HG03469 (cell line): ENCODE data around the gene DOCK9.

ENCODE experiments used
- ATAC-seq: cut with Tn5 transposase; IDR thresholded peaks from one replicate; pipeline ENCODE4 v1.9.1; 2021; ENCODE audit warnings: mild to moderate bottlenecking, moderate library complexity, moderate number of reproducible peaks; ENCODE audit not compliant: unreplicated experiment

Gene DOCK9

DNA sequence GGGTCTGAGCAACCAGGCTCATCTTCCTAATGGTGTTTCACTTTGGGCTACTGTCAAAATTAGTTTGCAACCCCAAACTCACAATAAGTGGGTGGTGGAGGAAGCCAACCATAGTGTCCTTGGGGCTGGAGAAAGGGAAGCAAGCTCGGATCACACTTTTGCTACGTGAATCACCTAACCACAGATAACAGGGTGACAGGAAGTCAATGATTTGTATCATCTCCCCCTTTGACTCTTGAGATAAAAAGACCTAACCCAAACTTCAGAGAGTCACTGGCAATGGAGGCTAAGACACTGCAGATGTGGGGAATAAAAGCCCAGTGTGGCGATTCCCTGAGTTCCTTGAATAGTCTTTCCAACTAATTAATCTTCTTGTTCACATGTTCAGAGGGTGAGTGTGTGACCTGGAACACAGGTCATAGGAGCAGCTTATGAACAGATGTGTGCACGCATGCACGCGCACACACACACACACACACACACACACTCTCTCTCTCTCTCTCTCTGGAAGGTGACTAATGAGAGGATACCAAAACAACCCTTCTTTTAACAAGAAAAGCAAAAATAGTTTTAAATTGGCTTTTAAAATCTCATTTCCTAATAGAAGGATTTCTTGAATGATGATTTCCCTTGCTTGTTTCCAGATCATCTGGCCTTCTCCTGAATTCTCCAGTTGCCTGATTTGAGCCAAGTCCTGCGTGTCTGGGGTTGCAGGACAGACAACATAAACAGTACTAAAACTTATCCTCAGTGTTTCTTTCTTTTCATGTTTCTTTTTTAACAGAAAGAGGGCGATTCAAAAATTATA is 21.2 kb upstream of the DOCK9 start:
- no peak for ATAC-seq

DNA sequence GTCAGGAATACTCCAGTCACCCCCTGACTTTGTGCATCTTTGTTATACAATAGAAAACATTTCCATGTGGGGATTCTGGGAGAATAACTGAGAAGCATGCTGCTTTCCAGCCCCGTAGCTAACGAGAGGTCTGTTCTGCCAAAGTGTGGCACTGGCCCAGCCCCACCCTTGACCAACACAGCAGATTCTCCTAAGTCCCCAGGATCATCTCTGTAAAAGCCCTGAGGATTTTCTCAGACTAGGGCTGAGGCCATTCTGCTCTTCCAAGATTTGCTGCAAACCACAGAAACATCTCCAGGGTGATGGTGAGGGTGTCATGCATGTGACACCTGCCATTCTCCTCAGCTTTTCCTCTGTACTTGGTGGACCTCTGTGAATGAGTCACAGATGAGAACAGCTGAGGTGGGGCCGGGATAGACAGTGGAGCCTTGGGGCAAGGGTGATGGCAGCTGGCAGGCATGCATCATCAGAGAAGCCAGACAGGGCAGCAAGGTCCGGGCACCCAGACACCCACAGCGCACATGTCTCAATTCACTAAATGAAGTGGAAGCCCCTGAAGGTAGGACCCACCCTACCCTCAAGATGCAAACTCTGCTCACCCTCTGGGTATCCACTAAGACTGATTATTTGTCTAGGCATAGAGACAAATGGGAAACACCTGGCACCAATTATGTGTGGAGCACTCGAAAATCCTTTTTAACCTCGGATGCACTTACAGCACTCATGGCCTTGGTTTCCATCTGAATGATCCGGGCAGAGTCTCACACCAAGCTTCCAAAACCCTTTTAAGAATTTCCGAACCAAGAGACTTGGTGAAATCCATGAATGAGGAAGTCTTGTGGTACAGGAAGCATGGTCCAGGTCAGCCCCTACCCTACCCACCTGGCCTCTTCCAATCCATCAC is 20.1 kb upstream of the DOCK9 start:
- no peak for ATAC-seq

DNA sequence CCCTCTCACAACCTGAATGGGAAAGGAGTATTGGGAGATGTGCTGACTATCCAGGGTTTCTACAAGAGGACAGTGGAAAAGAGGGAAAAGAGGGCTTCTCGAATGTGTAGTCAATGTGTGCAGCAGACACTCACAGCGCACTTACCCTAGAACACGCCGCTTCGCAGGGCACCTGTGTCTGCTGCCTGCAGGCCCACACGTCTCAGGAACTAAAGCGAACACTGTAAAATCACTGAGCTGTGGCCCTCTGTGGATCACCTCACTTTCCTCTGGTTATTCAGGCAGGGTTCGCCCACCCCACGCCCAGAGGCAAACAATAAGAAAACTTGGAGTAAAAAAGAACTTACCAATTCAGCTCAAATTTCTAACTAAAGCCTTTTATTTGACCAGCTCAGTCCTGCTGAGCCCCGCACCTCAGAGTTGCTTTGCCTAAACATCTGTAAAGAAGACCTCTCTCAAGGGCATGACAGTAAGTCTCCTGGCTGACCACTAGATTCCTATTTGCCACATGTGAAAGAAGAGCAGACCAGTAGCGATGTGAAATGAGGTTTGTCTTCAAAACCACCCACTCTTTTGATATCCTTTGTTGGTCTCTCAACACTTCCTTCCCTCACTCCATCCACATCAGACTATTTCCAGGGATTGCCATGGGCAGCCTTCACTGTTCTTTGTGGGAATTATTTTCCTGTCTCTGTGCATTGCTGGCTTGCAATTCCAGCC is 19.3 kb upstream of the DOCK9 start:
- ATAC-seq = no peak

DNA sequence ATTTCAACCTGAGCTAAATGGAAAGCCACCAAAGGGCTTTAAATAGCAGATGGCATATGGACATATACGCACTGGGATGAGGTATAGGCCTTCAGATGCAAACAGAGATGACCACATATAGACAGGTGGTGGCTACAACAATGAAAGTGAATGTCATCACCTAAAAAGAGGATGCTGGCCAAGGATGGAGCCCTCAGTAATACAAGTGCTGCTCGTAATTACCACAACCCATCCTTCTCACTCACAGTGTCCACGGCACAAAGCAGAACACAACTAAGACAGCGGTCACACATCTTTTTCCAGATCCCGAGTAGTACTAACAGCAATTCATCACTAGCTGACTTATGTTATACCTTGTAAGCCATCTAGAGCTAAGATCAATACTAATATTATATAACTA is 18.2 kb upstream of the DOCK9 start:
- no peak for ATAC-seq

DNA sequence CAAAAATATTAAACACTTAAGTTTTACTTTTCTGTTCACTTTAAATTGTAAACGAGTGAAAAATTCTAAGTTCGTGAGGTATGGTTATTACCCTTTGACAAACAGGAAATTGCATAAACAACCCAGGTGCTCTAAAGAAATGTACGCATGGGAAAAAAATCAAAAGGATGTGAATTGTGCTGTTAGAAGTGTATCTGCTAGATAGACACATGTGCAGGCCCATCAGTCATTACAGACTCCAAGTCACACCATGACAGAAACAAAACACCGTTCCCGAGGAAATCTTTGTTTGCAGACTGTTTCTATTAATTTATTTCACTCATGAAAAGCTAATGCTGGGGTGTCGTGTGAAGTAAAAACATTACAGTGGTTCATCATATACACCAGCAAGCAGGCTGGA is 17.0 kb upstream of the DOCK9 start:
- no peak for ATAC-seq

DNA sequence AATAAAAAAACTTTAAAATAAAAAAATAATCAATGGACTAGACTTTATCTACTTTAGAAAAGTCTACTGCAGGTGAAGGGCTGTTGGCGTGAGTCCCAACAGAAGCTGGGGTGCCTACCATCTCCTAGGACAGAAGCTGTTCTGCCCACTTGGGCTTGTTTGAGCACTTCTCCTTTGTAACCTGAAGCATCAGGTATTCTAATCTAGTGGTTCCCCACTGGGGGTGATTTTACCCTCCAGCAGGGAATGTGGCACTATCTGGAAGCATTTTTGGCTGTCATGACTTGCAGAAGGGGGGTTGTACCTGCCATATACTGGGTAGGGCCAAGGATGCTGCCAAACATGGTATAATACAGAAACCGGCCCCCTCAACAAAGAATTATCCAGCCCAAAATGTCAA is 16.2 kb upstream of the DOCK9 start:
- ATAC-seq = no peak

DNA sequence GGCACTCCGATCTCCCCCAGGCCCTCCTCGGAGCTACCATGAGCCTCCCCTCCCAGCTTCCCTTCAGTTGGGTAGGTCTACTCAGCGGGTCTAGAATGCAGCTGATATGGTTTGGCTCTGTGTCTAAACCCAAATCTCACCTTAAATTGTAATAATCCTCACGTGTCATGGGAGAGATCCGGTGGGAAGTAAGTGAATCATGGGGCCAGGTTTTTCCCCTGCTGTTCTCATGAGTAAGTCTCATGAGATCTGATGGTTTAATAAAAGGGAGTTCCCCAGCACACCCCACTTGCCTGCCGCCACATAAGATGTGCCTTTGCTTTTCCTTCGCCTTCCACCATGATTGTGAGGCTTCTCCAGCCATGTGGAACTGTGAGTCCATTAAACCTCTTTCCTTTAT is 14.5 kb upstream of the DOCK9 start:
- no peak for ATAC-seq

DNA sequence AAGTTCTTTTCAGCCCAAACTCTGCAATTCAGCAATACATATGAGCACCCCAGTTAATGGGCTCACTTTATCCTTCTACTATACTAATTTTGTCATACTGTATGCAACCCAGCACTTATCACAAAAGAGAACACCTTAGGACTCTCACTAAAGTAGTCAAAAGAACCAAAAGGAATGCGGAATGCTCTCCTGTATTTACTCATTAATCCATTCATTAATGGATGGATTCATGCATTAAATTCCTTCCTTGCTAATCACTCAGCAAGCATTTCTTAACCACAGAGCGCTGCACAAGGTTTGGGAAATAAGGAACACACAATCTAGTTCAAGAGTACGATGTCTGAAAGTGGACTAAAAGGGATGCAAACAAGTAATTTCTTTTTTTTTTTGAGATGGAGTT is 12.8 kb upstream of the DOCK9 start:
- ATAC-seq = no peak

DNA sequence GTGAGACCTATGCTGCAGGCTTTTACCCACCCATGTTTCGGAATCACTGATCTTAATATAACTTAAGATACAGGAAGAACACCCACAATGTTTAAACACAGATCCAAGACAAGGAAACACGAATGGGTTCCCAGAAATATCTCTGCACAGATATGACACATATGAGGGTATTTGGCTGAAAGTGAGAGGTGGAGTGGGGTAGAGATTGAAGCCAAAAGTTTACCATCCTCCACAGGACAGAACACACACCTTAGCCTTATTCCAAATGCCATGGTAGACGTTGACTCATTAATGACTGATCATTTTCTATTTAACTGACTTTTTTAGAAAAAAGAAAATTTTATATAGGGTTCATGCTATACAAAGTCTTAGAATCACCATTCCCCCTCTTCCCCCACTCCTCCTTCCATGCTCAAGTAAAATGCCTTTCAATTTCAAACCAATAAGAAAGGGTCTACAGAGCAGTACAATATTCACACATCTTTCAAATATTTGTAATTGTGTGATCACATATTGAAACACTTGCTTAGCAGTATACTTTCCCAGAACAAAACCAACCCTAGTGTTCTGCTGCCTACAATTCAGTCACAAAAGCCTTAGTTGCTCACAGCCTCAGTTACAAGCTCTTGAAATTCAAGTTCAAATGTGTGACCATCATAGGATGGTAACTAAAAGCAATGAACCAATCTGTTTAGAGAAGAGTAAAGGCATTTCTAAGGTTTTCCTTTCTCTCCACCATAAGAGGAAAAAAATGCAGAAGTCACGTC is 11.8 kb upstream of the DOCK9 start:
- no peak for ATAC-seq

DNA sequence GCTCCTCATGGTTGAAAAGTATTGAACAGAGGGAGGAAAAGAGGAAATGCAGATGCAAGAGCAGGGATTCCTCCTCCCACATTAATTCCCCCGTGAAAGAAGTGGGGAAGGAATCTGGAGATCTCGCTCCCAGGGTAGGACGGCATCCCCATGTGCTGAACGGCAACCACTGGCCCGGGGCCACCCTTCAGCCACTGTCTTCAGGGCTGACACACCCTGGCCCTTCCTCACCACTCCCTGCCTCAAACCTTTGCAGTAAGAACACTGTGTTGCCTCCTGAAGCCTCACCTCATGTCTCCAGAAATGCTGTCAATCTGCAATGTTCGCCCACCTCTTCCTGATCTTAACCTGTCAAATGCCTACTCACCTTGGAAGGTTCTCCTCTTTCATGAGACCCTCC is 10.9 kb upstream of the DOCK9 start:
- no peak for ATAC-seq

DNA sequence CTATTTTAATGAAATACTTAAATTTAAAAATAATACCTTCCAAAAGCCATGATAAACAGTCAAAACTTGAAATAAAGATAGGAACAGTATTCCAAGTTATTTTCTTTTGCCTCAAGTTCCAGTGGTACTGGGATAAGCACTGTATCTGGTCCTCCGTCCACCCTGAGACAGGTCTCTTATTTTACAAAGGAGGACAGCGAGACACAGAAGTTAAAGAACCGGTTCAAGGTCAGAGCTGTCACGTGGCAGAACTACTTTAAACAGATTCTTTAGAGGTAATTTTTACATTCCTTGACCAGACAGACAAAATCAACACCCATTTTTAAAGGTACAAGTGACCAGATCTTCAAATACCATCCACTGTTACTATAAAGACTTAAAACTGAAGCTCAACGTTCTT is 10.4 kb upstream of the DOCK9 start:
- ATAC-seq = no peak

DNA sequence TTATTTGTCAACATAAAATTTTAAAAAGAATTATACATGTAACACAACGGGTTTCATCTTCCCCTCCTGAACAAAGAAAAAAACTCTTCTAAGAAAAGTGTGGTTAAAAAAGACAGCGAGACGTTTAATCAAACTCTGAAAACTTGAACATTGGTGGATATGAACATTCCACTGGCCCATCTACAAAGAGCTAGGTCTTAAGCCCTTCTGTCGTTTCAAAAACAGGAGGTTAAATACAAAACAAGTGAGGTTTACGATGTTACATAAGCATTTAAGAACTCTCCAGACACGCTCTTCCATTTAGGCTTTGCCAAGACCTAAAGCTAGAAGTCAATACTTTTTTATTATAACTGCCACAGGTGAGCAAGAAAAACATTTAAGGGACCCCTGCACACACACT is 9.4 kb upstream of the DOCK9 start:
- no peak for ATAC-seq

DNA sequence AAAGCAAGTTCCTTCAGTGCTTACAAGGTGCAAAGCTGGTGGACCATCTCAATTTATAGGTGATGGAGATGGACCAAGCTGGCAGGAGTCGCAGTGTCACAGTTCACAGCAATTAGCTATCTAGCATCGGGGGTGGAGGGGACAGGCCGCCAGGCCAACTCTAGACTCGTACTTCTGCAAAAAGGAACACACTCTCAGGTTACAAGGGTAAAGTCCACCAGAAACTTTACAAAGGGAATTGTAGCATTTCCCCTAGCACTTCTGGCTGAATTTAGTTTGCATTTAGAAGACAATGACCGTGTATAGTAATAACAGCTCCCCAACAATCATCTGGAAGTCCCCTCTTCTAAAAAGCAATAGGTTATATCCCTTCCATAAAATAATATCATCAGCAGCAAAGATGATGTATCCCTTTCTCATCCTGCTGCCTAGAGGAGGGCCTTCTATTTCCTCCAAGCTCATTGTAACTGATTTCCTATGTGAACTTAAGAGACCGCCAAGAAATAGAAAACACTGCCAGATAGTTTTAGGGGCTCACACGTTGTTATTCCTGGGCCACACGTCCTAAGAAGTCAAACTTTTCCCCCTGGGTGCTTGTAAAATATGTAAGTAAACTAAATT is 8.5 kb upstream of the DOCK9 start:
- no peak for ATAC-seq

DNA sequence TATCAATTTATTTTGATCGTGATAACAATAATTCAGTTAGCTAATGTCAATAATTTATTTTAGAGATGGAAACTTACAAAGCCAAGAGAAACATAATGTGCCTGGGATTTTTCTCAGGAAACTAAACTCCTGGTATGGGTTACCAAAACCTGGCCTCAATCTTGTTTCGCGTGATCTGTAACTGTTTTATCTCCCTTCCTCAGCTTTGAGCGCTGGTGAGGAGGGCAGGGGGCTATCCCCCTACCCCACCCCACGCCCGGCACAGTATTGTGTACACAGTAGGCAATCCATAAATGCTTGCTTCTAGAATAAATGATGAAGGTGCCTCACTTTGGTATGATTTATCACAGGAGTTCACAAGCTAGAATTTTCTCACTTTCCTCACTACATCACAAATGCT is 7.7 kb upstream of the DOCK9 start:
- ATAC-seq = no peak

DNA sequence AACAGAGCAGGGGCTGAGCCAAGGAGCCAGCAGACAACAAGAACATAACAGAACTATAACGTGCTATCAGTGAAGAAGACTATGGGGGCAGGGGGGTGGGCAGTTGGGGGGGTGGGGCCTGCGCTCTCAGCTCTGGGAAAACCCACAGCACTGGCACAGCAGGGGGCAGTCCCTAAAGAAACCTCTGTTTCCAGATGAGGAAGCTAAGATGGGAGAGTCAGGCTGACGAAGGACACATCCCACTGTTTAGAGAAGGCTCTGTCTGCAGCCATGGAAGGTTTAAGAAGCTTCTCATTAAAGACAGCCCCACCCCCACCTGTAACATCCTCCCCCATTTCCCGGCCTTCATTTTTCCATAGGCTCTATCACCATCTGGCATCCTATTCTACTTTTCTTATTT is 7.1 kb upstream of the DOCK9 start:
- no peak for ATAC-seq

DNA sequence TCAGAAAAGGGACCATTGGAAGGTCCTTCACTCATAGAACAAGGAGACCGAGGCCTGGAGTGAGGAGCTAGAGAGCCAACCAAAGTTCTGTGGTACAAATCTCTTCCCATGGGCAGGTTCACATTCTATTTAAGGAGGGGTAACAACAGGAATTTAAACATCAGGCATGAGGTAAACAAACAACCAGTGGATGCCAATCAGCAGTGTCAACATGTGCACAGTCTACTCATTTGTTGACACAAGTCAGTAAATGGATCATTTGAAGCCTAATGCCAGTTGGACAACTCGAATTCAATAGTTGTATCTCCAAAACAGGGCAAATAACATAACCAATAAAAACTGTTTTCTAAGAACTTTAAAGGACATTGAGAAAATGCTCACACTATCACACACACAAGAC is 6.3 kb upstream of the DOCK9 start:
- no peak for ATAC-seq

DNA sequence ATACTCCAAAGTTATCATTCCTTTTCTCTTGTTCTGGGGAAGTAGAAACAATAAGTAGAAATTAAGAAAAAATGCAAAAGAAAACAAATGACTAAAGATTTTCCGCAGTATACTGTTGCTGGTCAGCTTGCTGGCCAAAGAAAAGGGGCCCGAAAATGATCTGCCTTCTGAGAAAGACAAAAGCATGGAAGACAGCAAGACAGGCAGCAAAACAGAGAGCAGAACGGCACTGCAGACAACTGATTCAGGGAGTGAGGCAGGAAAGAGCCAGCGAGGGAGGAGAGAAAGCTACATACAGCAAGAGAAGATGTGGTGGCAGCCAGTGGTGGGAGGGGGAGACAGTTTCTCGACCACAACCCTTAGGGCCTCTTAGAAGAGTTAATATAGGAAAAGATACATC is 5.3 kb upstream of the DOCK9 start:
- no peak for ATAC-seq

DNA sequence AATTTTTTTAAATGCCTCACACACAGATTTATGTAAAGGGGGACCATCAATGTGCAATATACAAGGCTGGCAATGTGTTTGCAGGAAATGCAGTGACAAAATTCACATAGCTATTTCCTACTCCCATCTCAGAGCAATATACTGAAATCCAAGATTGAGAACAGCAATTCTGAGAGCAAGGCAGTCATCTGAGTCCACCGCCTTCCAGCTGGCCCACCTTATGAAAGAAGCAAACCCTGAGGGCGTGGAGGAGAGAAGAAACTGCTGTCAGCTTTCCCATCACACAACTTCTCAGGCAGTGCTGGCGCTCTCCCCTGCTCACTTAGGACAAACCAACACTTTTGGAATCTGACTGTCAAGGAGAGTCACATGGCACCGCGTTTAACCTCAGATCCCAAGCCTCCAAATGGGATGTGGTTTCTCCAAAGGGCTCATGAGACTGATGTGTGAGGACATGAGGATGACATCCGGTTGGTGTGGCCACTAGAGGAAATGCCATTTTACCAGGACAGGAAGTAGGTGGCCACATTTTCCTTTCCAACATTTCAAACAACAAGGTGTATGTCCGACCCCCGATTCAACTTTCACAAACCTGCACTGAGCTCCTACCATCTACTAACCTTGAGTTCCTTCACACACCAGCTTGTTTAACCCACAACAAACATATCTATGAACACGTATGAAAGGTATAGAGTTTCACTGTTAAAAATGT is 3.7 kb upstream of the DOCK9 start:
- ATAC-seq = no peak

DNA sequence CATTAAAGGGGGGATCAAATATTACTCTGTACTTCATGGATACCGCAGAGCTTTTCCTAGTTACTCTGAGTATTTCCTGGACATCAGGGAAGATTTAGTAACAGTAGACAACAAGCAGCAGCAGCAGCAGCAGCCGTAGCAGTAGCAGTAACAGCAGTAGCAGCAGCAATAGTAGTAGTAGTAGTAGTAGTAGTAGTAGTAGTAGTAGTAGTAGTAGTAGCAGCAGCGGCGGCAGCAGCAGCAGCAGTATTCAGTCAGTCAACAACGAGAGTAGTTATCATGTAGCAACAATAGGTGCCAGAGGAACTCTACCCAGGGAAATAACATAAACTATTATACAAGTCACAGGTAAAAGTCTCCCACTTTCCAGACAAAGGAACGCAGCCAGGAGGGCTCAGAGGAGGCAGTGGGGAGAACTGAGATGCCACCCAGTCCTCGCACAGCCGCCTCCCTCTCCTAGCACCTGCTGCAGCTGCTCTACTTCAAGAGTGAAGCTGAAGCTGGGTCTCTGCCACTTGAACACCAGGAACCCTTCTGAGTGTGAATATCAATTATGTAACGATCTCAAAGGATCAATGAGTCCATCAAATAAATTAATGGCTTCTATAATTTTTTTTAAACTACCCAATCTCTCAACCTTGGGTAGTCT is 1.3 kb upstream of the DOCK9 start:
- ATAC-seq = no peak
